CD4-positive, alpha-beta T cell treated with Interleukin-6 at 100 ng/mL for 8 hours (primary cell): ENCODE results near the gene EXD3.

Experiments
- DNase-seq: peaks from one replicate; pipeline ENCODE4 v3.0.0-alpha.2; 2020; ENCODE audit warnings: mixed read lengths, low spot score

The EXD3 gene

GRCh38 chr9:137317718-137318511, 105.0 kb downstream of the EXD3 start:
- DNase-seq, result no peak

- DNase-seq, result no peak
Measured at GRCh38 chr9:137317021-137317717, 105.8 kb downstream of the EXD3 start.

GRCh38 chr9:137316012-137316981, 106.7 kb downstream of the EXD3 start:
- no peak for DNase-seq

GRCh38 chr9:137315581-137316011, 107.4 kb downstream of the EXD3 start:
- no peak for DNase-seq

- peak; percentile 0 for DNase-seq
Measured at GRCh38 chr9:137314561-137315560, 108.1 kb downstream of the EXD3 start.

- DNase-seq, result no peak
Measured at GRCh38 chr9:137313956-137314560, 108.9 kb downstream of the EXD3 start.

GRCh38 chr9:137313326-137313936, 109.5 kb downstream of the EXD3 start:
- no peak for DNase-seq

GRCh38 chr9:137312852-137313325, 110.1 kb downstream of the EXD3 start:
- DNase-seq, result peak; percentile 0

GRCh38 chr9:137311986-137312851, 110.7 kb downstream of the EXD3 start:
- no peak for DNase-seq

- no peak for DNase-seq
Measured at GRCh38 chr9:137311171-137311985, 111.6 kb downstream of the EXD3 start.

- DNase-seq, result no peak
Measured at GRCh38 chr9:137310189-137311052, 112.5 kb downstream of the EXD3 start.

GRCh38 chr9:137309368-137310188, 113.4 kb downstream of the EXD3 start:
- no peak for DNase-seq

- no peak for DNase-seq
Measured at GRCh38 chr9:137308057-137308619, 114.8 kb downstream of the EXD3 start.

- no peak for DNase-seq
Measured at GRCh38 chr9:137307255-137308056, 115.5 kb downstream of the EXD3 start.

- no peak for DNase-seq
Measured at GRCh38 chr9:137306850-137307254, 116.1 kb downstream of the EXD3 start.
